ENCODE results near the gene TBKBP1.

Gene TBKBP1, protein sequence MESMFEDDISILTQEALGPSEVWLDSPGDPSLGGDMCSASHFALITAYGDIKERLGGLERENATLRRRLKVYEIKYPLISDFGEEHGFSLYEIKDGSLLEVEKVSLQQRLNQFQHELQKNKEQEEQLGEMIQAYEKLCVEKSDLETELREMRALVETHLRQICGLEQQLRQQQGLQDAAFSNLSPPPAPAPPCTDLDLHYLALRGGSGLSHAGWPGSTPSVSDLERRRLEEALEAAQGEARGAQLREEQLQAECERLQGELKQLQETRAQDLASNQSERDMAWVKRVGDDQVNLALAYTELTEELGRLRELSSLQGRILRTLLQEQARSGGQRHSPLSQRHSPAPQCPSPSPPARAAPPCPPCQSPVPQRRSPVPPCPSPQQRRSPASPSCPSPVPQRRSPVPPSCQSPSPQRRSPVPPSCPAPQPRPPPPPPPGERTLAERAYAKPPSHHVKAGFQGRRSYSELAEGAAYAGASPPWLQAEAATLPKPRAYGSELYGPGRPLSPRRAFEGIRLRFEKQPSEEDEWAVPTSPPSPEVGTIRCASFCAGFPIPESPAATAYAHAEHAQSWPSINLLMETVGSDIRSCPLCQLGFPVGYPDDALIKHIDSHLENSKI

DNA sequence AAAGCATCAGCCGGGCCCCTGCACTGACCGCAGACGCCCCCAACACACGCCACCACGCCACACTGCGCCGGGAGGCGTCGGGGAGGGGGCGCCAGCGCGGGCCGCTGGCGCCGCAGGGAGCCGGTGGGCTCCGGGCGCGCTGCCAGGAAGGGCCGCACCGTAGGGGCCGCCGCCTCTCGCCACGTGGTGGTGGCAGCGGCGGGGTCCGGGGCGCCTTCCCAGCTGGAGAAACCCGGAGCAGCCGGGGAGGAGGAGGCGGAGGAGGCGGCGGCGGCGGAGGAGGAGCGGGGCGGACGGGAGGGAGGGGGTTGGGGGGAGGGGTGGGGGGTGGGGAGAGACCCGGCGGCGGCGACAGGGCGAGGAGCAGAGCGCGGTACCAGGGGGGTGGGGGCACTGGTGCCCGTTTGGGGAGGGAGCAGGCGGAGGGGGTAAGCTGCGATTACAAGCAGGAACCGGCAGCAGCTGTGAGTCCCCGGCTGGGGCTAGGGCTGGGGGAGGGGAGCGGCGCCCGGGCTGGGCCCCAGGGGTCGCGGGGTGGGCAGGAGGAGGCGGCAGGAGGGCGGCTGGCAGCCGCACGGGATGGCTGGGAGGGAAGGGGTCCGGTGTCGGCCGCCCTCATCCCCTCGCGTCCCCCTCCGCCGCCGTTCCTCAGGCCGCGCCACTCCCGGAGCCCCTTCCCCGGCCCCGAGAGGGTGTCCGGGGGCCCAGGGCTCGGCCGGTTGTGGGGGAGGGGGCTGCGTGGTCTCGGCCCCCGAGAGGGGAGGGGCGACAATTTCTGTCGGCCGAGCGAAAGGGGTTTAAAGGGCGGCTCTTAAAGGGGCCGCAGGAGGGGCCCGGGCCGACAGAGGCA, at the start of gene TBKBP1:
TSS of gene TBKBP1 (plus strand) at position 431 of the 850 bp plus-strand sequence. CDS start 1,952 bp downstream, outside the sequence.
- DNase-seq: peak; percentile 47 to 49

DNA sequence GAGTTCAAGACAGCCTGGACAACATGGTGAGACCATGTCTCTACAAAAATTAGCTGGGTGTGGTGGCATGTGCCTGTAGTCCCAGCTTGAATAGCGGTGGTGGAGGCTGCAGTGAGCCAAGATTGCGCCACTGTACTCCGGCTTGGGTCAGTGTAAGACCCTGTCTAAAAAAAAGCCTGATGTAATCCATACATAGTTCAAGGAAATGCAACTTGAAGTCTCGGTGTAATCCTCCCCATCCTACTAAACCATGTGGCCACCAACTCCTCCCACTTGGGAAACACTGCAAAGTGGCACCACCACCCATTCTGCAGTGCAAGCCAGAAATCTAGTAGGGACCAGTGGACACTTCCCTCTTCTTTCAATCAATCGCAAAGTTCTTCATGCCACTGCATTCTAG, 49.6 kb upstream of the TBKBP1 start:
- no peak for DNase-seq

DNA sequence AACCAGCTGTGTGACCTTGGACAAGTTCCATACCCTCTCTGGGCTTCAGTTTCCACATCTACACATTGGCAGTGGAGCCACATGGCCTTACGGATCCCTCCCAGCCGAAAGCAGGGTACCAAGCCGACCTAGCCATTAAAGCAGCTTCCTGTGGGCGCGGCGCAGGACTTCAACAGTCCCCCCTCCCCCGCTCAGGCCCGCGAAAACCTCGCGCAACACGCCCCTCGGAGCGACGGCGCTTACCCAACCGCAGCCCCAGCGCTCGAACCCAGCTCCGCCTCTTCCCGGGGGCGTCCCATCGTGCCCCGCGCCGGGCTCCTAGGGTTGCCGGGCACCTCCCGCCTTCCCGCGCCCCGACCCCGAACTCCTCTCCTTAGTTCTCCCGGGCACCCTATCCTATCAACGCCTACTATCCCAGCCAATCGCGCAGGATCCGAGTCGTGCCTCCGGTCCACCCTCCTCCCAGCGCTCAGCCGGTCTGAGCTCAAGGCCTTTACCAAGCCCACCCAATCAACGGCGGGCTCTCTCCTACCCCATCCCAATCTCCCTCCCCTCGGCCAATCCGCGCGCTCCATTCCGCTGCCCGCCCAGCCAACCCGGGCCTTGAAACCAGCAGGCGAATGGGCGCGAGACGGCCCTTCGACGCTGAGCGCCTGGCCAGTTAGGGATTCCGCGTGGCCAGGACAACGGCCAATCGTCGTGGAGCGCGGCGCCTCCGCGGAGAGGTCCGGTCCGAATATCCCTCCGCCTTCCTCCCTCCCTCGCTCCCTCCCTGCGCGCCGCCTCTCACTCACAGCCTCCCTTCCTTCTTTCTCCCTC, 44.6 kb upstream of the TBKBP1 start, which contains the start of gene KPNB1:
TSS of gene KPNB1 (plus strand) at position 767 of the 819 bp plus-strand sequence. CDS start 326 bp downstream, outside the sequence.
- peak; percentile 97 to 99 for DNase-seq

DNA sequence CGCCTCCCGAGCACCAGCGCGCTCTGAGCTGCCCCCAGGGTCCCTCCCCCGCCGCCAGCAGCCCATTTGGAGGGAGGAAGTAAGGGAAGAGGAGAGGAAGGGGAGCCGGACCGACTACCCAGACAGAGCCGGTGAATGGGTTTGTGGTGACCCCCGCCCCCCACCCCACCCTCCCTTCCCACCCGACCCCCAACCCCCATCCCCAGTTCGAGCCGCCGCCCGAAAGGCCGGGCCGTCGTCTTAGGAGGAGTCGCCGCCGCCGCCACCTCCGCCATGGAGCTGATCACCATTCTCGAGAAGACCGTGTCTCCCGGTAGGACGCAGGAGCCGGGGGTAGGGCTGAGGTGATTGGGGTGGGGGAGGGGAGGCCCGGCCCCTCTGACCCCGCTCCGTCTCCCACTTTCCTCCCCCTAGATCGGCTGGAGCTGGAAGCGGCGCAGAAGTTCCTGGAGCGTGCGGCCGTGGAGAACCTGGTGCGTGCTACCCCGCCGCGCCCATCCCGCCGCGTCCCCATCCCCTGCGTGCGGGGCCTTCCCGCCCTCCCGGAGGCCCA, 43.9 kb upstream of the TBKBP1 start:
- peak in 1 of 2 experiments; percentile 61 for DNase-seq

DNA sequence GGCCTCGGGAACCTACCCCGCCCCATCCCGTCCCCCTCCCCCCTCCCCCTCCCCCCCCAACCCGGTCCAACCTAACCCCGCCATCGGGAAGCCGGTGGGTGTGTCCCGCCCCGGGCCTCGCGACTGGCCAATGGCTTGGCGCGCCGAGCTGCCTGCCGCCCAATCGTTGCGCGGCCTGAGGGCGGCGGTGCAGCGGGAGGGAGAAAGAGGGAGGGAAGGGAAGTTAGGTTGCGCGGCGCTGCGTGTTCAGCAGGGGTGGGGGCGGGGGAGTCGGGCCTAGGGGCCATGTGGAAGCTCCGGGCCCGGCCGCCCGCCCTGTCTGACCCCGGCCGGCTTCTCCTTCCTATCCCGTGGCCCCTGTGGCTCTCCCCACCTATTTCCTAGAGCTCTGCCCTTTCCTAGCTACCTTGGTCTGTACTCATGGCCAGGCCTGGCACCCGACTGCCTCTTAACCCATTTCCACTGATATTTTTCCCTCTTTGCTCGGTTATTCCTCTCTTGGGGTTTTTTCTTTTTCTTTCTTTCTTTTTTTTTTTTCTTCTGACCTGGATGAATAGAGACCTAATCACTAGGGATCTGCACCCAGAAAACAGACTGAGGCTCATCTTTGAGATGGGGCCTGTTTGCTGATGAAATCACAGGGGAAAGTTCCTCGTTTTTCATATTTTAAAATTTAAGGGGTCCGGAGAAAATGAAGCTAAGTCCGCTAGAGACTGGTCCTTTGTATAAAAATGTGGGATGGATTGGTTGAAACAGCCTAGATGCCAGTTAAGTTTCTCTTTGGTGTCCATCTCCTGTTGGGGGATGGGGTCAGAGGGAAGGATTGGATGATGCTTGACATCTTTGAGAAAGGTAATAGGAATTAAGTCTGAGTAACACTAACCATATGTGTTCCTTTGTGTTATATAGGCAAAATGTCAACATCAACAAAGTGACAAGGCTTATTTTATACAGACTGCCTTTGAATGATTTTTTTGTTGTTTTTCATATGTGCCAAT, 43.1 kb upstream of the TBKBP1 start:
- DNase-seq: peak; percentile 93 to 98

DNA sequence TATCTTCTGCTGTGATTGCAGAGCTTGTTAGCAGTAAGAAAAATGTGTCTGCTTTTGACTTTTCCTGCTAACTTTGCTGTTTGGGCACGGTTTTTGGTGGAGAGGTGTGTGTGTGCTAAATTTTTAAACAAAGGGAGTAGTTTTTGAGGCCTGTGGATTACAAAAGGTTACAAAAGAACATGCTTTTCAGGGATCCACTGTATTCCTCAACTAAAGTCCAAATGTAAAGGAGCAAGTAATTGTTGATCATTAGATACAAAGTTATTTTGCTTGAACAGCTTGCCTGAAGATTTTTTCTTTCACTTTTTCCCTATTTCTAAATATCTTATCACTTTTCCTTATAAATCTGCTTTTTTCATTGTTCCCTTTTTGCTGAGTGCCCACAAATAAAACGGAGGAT, 42.3 kb upstream of the TBKBP1 start:
- no peak for DNase-seq

DNA sequence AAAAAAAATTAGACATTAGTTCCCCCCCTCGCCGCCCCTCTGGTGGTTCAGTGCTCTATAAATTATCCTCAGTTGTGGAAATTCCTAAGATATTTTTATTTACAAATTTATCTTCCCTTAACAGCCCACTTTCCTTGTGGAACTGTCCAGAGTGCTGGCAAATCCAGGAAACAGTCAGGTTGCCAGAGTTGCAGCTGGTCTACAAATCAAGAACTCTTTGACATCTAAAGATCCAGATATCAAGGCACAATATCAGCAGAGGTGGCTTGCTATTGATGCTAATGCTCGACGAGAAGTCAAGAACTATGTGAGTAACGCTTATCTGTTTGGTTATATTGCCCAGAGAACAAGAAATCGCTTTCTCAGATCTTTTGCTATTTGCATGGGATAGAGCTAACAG, 41.4 kb upstream of the TBKBP1 start:
- no peak for DNase-seq

DNA sequence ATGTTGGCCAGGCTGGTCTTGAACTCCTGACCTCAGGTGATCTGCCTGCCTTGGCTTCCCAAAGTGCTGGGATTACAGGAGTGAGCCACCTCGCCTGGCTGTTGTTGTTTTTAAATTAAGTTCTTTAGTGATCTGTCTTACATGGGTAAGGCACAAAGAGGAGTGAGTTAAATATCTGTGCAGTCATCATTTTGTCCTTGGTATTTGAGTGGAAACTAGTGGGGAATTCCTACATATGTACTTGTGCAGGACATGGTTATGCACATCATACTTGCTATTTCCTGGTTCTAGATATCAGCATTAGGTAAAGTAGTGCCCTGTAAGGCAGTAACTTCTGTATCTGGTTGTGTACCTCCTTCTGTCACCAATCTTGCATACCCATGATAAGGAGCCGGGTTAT, 40.5 kb upstream of the TBKBP1 start:
- DNase-seq: no peak

DNA sequence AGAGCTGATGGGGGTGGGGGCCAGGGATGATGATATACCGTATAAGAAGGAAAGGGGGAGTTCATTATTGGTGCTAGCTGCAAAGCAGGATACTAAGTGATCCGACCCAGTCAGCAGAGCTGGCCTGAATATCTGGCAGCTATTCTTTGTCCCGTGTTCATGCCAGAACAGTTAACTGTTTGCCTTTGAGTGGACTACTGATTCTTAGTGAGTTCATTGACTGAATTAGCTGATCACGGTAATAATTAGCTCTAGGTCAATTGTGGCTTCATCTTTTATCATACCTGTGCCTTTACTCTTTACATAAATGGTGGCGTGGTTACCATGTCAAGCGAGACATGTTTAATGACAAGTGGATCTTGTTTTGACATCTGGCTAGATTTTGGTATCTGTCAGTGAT, 39.0 kb upstream of the TBKBP1 start:
- DNase-seq: no peak

DNA sequence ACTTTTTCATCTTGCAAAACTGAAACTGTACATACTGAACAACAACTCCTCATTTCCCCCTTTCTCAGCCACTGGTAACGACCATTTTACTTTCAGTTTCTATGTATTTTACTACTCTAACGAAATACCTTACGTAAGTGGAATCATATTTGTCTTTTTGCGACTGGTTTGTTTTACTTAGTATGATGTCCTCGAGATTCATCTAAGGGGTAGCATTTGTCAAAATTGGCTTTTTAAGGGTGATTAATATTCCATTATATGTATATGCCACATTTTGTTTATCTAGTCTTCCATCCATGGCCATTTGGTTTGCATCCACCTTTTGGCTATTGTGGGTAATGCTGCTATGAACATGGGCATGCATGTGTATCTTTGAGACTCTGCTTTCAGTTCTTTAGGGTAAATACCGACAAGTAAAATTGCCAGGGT, 33.9 kb upstream of the TBKBP1 start:
- no peak for DNase-seq

DNA sequence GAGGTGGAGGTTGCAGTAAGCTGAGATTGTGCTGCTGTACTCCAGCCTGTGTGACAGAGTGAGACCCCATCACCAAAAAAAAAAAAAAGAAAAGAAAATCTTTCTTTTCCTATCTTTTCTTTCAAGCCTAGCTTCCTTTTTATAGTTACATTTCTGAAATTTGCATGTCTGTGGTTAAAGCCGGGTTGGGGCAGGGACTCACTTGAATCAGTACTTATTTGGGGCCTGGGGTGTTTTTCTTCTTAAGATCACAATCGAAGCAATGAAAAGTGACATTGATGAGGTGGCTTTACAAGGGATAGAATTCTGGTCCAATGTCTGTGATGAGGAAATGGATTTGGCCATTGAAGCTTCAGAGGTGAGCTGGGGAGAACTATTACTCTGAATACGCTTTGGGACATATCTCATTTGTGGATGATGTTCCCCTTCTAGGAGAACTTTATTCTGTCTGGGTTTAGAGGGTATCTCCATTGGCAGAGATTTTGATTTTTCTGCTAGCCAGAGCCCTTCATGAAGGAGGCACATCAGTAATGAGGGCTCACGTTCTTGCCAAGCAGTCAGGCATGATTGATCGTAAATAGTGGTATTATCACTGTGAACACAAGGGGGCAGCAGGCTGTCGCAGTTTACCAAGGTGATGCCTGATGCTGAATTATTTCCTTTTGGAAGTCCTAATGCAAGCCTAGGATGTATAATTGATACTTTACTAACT, 29.9 kb upstream of the TBKBP1 start:
- peak; percentile 27 to 31 for DNase-seq

DNA sequence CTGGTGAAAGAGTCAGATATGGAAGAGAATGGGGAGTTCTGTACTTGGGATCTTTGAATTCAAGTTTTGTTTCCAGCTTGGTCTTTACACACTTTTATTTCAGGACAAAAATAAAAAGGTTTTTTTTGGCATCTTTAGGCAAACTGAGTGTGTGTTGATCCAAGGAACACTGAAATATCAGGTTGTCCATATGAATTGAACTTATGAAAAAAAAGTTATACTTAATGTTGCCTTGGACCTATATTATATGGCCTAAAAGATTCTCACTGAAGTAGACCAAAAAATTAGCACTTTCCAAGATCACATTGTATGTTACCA, 29.4 kb upstream of the TBKBP1 start:
- no peak for DNase-seq

DNA sequence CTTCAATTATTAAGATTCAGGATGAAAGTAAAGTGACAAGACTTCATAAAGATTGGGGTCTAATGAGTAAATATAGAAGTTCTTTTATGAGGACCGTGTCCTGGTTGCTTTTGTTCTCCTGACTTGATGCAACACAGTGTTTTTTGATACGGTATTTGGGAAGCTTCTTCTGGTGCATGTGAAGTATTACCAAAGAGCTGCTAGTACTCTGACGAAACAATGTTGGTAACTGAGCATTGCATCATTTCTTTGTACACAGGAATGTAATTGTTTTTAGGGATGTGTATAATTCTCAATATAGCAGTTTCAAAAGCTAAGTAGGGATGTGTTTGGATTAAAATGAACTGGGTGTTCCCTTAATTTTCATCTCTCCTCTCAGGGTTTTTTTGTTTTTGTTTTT, 28.3 kb upstream of the TBKBP1 start:
- DNase-seq: no peak

DNA sequence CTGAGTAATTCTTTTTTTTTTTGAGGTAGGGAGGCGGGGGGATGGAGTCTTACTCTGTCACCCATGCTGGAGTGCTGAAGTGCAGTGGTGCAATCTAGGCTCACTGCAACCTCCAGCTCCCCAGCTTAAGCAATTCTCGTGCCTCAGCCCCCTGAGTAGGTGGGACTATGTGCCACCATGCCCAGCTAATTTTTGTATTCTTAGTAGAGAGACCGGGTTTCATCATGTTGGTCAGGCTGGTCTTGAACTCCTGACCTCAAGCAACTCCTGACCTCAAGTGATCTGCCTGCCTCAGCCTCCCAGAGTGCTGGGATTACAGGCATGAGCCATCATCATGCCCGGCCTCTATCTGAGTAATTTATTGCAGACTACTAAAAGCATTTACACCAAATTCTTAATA, 24.9 kb upstream of the TBKBP1 start:
- no peak for DNase-seq

DNA sequence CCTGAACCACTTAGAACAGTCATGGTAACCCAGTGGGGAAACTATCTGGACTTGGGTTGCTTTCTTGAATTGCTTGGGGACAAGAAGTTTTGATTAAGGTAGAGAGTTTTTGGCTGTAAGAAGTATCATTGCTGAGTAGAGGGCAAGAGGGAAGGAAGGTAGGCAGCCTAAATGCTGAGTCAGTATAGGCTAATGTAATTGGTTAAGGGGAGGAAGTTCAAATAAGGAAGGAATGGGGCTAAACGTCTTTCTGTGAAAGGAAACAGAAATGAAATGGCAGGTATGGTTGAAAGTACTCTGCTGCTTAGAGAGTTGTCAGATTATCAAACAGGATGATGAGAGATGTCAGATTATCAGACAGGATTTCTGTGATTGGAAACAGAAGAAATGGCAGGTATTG, 23.9 kb upstream of the TBKBP1 start:
- no peak for DNase-seq

DNA sequence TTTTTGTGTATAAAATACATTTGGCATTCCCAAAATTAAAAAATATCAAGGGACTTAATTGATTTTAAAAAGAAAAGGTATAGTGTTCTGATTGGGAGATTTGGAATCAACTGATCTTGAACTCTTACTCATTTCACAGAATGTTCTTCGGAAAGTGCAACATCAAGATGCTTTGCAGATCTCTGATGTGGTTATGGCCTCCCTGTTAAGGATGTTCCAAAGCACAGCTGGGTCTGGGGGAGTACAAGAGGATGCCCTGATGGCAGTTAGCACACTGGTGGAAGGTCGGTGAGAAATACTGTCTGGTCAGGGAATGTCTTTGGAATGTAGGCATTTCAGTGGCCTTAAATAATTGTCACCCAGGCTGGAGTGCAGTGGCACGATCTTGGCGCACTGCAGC, 19.5 kb upstream of the TBKBP1 start:
- DNase-seq: no peak

DNA sequence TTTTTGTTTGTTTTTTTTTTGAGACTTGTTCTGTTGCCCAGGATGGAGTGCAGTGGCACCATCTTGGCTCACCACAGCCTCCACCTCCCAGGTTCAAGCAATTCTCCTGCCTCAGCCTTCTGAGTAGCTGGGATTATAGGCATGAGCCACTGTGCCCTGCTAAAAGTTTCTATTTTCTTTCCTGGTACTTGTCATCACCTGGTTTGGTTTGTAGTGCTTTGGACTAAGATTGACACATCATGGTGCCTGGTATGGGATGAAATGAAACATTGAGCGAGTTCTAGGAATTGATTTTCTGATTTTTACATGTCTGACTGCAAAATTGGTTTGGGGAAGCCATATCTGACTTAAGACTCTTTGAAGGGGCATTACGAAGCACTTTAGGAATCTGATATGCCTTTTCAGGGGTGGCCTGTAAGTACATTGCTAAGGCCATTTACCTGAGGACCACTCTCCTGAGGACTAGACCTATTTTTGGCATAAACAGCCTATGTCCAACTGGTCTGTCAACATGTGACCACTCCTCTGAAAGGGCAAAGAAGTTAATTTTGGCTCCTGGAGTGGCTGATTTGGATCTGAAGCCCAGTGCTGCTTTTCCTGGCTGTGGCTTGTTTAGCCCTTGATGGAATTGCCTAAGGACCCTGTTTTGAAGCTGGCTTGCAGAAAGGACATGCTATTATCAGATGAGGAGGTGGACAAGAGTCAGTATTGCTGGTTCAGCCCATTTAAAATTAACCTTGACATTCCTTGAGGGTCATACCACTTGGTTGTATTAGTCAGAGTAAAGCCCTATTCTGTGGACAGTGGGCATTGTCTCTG, 18.4 kb upstream of the TBKBP1 start:
- no peak for DNase-seq

DNA sequence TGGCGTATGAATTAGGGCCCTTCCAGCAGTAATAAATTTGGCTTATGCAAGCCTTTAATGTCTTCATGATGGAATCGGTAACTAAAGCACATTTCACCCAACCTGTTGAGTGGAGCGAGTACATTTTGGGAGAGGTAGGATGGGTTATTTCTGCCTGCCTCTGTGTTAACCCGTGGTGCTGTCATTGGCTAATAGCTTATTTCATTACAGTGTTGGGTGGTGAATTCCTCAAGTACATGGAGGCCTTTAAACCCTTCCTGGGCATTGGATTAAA, 17.8 kb upstream of the TBKBP1 start:
- no peak for DNase-seq

DNA sequence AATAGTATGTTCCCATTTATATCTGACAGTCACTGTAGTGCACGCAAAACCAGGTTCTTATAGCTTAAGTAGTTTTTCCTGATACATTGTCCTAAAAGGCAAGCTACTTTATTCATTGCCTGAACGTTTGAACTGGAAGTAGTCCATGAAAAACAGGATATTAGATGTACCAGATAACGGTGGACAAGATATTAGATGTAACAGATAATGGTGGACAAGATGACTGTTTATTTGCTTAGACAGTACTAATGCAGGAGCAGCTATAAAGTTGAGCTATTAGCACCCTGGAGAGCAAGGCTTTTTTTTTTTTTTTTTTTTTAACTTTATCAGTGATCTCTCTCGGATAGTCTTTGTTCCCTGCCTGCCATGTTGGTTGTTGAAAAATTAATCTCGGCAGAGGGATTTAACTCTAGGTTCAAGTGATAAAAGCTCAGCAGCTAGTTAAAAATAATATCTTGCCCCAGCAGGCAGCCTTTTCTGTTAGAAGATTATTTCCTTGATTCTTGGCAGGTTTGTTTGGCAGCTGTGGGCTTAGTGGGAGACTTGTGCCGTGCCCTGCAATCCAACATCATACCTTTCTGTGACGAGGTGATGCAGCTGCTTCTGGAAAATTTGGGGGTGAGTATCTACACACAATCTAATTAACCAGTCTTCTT, 17.3 kb upstream of the TBKBP1 start:
- DNase-seq: no peak
